Measurements from ENCODE around the gene TMEM270.

Gene TMEM270

GRCh38 chr7:73861305-73861704, 346 bp downstream of the TMEM270 start:
- no peak overlapping the region for H3K4me3 ChIP-seq (ENCODE audit: low read depth, low read length)
- no peak for TF ChIP-seq CTCF (conservative IDR thresholded peaks at IDR 0.05; ENCODE audit: low read depth, low read length)
- no peak for DNase-seq (ENCODE audit: low read depth)

- H3K4me3 ChIP-seq (ENCODE audit: low read depth, low read length), result no peak overlapping the region
- no peak for DNase-seq (ENCODE audit: low read depth)
These were observed 4.2 kb downstream of the TMEM270 start for GRCh38 chr7:73864981-73865711.

GRCh38 chr7:73865738-73866445, 4.9 kb downstream of the TMEM270 start:
- DNase-seq (ENCODE audit: low read depth), result peak; percentile 80
- no peak overlapping the region for H3K4me3 ChIP-seq (ENCODE audit: low read depth, low read length)
- TF ChIP-seq CTCF (conservative IDR thresholded peaks at IDR 0.05; ENCODE audit: low read depth, low read length), result peak; percentile 86

More at GRCh38 chr7:73864981-73865711, 4.2 kb downstream of the TMEM270 start:
- TF ChIP-seq CTCF (conservative IDR thresholded peaks at IDR 0.05; ENCODE audit: low read depth, low read length), result no peak

- no peak for DNase-seq (ENCODE audit: low read depth)
- H3K4me3 ChIP-seq (ENCODE audit: low read depth, low read length), result no peak overlapping the region
- no peak for TF ChIP-seq CTCF (conservative IDR thresholded peaks at IDR 0.05; ENCODE audit: low read depth, low read length)
These were observed 5.4 kb downstream of the TMEM270 start for GRCh38 chr7:73866446-73866767.

GRCh38 chr7:73869011-73869798, 8.2 kb downstream of the TMEM270 start:
- DNase-seq (ENCODE audit: low read depth), result peak; percentile 58
- no peak overlapping the region for H3K4me3 ChIP-seq (ENCODE audit: low read depth, low read length)
- TF ChIP-seq CTCF (conservative IDR thresholded peaks at IDR 0.05; ENCODE audit: low read depth, low read length), result no peak

GRCh38 chr7:73870041-73870492, 9.1 kb downstream of the TMEM270 start:
- TF ChIP-seq CTCF (conservative IDR thresholded peaks at IDR 0.05; ENCODE audit: low read depth, low read length), result no peak
- no peak for DNase-seq (ENCODE audit: low read depth)
- no peak overlapping the region for H3K4me3 ChIP-seq (ENCODE audit: low read depth, low read length)

All from choroid plexus epithelial cell (primary cell).